ENCODE results near the gene DIS3L2.
"Not testable (repeated sequence)": the region's sequence is repeated elsewhere in the genome, so short reads cannot be mapped to it uniquely, and the experiment has no call there.

The DIS3L2 gene

DNA sequence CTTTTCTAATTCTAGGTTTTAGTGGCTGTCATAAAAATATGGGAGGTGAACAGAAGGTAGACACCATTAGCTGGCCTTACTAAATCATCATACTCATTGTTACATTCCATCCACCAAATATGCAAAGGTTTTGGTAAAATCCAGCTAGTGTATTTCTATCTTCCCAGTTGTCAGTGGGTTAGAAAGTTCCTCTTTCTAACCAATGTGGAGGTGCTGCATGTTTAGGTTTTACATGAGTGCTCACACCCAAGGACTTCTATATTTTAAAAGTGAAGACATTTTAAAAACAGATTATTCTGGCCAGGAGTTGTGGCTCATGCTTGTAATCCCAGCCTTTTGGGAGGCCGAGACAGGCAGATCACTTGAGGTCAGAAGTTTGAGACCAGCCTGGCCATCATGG, 423.0 kb downstream of the DIS3L2 start:
- DNase-seq (ENCODE audit: low spot score): no peak
- H3K9me3 ChIP-seq (ENCODE audit: severe bottlenecking): no peaks in the 10 kb centered on the region
- H3K4me1 ChIP-seq (ENCODE audit: insufficient read depth, poor library complexity, severe bottlenecking): no peaks in the 10 kb centered on the region
- no peak overlapping the region for H3K4me3 ChIP-seq (ENCODE audit: severe bottlenecking)
- no peak for ATAC-seq (ENCODE audit: low read depth)
- no peak overlapping the region for H3K27ac ChIP-seq (ENCODE audit: poor library complexity, severe bottlenecking)
- TF ChIP-seq CTCF (IDR thresholded peaks at IDR 0.05; ENCODE audit: poor library complexity, severe bottlenecking): no peak
- peaks cover 72% of the 10 kb centered on the region for H3K27me3 ChIP-seq (ENCODE audit: insufficient read depth, poor library complexity, severe bottlenecking)
- no peaks in the 10 kb centered on the region for H3K36me3 ChIP-seq (ENCODE audit: low read depth)

DNA sequence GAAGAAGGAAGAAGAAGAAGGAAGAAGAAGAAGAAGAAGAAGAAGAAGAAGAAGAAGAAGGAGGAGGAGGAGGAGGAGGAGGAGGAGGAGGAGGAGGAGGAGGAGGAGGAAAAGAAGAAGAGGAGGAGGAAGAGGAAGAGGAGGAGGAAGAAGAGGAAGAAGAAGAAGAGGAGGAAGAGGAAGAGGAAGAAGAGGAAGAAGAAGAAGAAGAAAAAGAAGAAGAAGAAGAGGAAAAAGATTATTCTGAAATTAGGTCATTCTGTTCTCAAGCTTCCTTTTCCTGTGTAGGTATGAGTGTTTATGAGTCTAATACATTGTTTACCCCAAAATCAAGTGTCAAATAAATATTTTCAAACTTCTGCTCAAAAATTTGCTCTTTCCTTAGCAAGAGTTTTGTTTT, 423.5 kb downstream of the DIS3L2 start:
- peaks cover 78% of the 10 kb centered on the region for H3K27me3 ChIP-seq (ENCODE audit: insufficient read depth, poor library complexity, severe bottlenecking)
- H3K27ac ChIP-seq (ENCODE audit: poor library complexity, severe bottlenecking); H3K4me1 ChIP-seq (ENCODE audit: insufficient read depth, poor library complexity, severe bottlenecking): not testable (repeated sequence)

GRCh38 chr2:232385660-232386489, 424.4 kb downstream of the DIS3L2 start:
- Histone ChIP-seq H3K4me3 (ENCODE audit: severe bottlenecking) (no peak overlapping the region), H3K27ac (ENCODE audit: poor library complexity, severe bottlenecking) (no peak overlapping the region), H3K36me3 (ENCODE audit: low read depth) (no peaks in the 10 kb centered on the region), H3K9me3 (ENCODE audit: severe bottlenecking) (no peaks in the 10 kb centered on the region), H3K27me3 (ENCODE audit: insufficient read depth, poor library complexity, severe bottlenecking) (peaks cover 85% of the 10 kb centered on the region), H3K4me1 (ENCODE audit: insufficient read depth, poor library complexity, severe bottlenecking) (no peaks in the 10 kb centered on the region)
- DNase-seq (ENCODE audit: low spot score): no peak
- ATAC-seq (ENCODE audit: low read depth): peak; percentile 26; the same call in 2 of the 3 replicates
- no peak for TF ChIP-seq CTCF (IDR thresholded peaks at IDR 0.05; ENCODE audit: poor library complexity, severe bottlenecking)

More for the DNA sequence above, 423.5 kb downstream of the DIS3L2 start:
- not testable (repeated sequence) for H3K36me3 ChIP-seq (ENCODE audit: low read depth); H3K4me3 ChIP-seq (ENCODE audit: severe bottlenecking); ATAC-seq (ENCODE audit: low read depth); DNase-seq (ENCODE audit: low spot score); H3K9me3 ChIP-seq (ENCODE audit: severe bottlenecking)

DNA sequence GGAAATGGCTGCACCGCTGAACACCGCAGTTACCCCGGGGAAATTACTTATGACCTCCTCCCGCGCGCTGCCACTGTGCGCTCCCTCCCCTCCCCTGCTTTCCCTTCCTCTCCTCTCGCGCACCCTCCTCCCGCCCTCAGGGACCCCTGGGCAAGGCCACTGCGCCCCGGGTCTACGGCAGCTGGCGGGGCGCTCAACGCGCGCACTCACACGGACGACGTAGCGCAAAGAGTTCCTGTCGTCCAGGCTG, 424.9 kb downstream of the DIS3L2 start:
- no peak overlapping the region for H3K27ac ChIP-seq (ENCODE audit: poor library complexity, severe bottlenecking)
- H3K36me3 ChIP-seq (ENCODE audit: low read depth): no peaks in the 10 kb centered on the region
- H3K9me3 ChIP-seq (ENCODE audit: severe bottlenecking): no peaks in the 10 kb centered on the region
- H3K27me3 ChIP-seq (ENCODE audit: insufficient read depth, poor library complexity, severe bottlenecking): peaks cover 90% of the 10 kb centered on the region
- DNase-seq (ENCODE audit: low spot score): no peak
- no peaks in the 10 kb centered on the region for H3K4me1 ChIP-seq (ENCODE audit: insufficient read depth, poor library complexity, severe bottlenecking)
- H3K4me3 ChIP-seq (ENCODE audit: severe bottlenecking): no peak overlapping the region
- TF ChIP-seq CTCF (IDR thresholded peaks at IDR 0.05; ENCODE audit: poor library complexity, severe bottlenecking): no peak
- no peak for ATAC-seq (ENCODE audit: low read depth)
